ENCODE results near the gene TRIML1. TPM values are rescaled to one million over a fixed set of nuclear protein-coding genes. Genes with fewer than 3 reads are reported as not detected.

Gene TRIML1
- total RNA-seq, 2 donors from 2014 or later, result 2.2 TPM; not detected in 1

- Histone ChIP-seq H3K4me1 (replicated peaks) (no peaks in the 10 kb centered on the region), H3K4me3 (no peak overlapping the region), H3K27ac (no peak overlapping the region), H3K36me3 (no peaks in the 10 kb centered on the region), H3K9me3 (no peaks in the 10 kb centered on the region), H3K27me3 (replicated peaks; ENCODE audit: insufficient read depth) (no peaks in the 10 kb centered on the region)
- DNase-seq (ENCODE audit: low spot score), result no peak
- TF ChIP-seq, protein P1, sequence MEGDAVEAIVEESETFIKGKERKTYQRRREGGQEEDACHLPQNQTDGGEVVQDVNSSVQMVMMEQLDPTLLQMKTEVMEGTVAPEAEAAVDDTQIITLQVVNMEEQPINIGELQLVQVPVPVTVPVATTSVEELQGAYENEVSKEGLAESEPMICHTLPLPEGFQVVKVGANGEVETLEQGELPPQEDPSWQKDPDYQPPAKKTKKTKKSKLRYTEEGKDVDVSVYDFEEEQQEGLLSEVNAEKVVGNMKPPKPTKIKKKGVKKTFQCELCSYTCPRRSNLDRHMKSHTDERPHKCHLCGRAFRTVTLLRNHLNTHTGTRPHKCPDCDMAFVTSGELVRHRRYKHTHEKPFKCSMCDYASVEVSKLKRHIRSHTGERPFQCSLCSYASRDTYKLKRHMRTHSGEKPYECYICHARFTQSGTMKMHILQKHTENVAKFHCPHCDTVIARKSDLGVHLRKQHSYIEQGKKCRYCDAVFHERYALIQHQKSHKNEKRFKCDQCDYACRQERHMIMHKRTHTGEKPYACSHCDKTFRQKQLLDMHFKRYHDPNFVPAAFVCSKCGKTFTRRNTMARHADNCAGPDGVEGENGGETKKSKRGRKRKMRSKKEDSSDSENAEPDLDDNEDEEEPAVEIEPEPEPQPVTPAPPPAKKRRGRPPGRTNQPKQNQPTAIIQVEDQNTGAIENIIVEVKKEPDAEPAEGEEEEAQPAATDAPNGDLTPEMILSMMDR (IDR thresholded peaks at IDR 0.05), result no peak
- TF ChIP-seq POLR2A (IDR thresholded peaks at IDR 0.05), result no peak
- no peak for TF ChIP-seq POLR2AphosphoS5 (IDR thresholded peaks at IDR 0.05)
- intact Hi-C loops (cut with DNase I), result no loop called here
- 79% methylated on average over 9 of the region's 9 CpGs for WGBS
Measured at GRCh38 chr4:188113156-188113555, 26.1 kb upstream of the TRIML1 start.

DNA sequence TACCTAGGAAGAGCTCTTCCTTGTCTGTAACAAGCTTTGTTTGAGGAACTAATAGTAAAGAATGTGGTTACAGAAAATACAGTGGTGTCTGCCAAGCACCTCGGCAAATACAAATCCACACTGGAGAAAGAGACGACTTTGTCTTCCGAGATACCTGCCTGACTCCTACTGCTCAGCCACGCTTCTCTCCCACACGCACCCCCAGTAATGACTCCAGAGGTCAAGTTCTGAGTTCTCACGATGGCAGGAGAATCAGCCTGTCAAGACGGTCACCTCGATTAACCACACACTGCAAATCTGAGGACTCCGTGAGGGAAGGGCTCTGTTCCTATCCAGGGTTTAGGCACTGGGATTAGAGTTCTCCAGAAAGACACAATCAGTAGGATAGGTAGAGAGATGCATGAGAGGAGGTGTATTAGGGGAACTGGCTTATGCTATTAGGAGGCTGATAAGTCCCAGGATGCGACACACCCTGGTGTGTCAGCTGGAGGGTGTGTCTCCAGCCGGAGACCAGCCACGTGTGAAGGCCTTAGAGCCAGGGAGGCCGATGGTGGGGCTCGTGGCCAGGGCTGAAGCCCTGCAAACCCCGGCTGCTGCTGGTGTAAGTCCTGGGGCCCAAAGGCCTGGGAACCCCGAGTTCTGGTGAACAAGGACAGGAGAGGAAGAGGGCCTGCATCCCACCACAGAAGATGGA, 21.5 kb upstream of the TRIML1 start:
- Histone ChIP-seq H3K36me3 (no peaks in the 10 kb centered on the region), H3K9me3 (no peaks in the 10 kb centered on the region), H3K4me1 (replicated peaks) (no peaks in the 10 kb centered on the region), H3K4me3 (no peak overlapping the region), H3K27ac (no peak overlapping the region), H3K27me3 (replicated peaks; ENCODE audit: insufficient read depth) (no peaks in the 10 kb centered on the region)
- DNase-seq (ENCODE audit: low spot score), result no peak
- TF ChIP-seq, protein P1 (IDR thresholded peaks at IDR 0.05), result no peak
- no peak for TF ChIP-seq POLR2AphosphoS5 (IDR thresholded peaks at IDR 0.05)
- no peak for TF ChIP-seq POLR2A (IDR thresholded peaks at IDR 0.05)
- intact Hi-C loops (cut with DNase I), result no loop called here
- WGBS, result 64% methylated on average over 16 of the region's 16 CpGs

- Histone ChIP-seq H3K36me3 (no peaks in the 10 kb centered on the region), H3K27ac (no peak overlapping the region), H3K4me1 (replicated peaks) (no peaks in the 10 kb centered on the region), H3K27me3 (replicated peaks; ENCODE audit: insufficient read depth) (no peaks in the 10 kb centered on the region), H3K9me3 (no peaks in the 10 kb centered on the region), H3K4me3 (no peak overlapping the region)
- 67% methylated on average over 13 of the region's 13 CpGs for WGBS
- no peak for DNase-seq (ENCODE audit: low spot score)
- TF ChIP-seq POLR2A (IDR thresholded peaks at IDR 0.05) (no peak), POLR2AphosphoS5 (IDR thresholded peaks at IDR 0.05) (no peak)
- TF ChIP-seq, protein P1 (IDR thresholded peaks at IDR 0.05), result no peak
- intact Hi-C loops (cut with DNase I), result no loop called here
Measured at GRCh38 chr4:188121530-188121929, 17.7 kb upstream of the TRIML1 start.

GRCh38 chr4:188127214-188127874, 11.9 kb upstream of the TRIML1 start:
- TF ChIP-seq, protein P1 (IDR thresholded peaks at IDR 0.05), result no peak
- TF ChIP-seq POLR2A (IDR thresholded peaks at IDR 0.05) (no peak), POLR2AphosphoS5 (IDR thresholded peaks at IDR 0.05) (no peak)
- Histone ChIP-seq H3K36me3 (no peaks in the 10 kb centered on the region), H3K27ac (no peak overlapping the region), H3K9me3 (no peaks in the 10 kb centered on the region), H3K4me3 (no peak overlapping the region), H3K4me1 (replicated peaks) (no peaks in the 10 kb centered on the region), H3K27me3 (replicated peaks; ENCODE audit: insufficient read depth) (no peaks in the 10 kb centered on the region)
- intact Hi-C loops (cut with DNase I), result no loop called here
- DNase-seq (ENCODE audit: low spot score), result no peak
- WGBS, result 72% methylated on average over 5 of the region's 5 CpGs

DNA sequence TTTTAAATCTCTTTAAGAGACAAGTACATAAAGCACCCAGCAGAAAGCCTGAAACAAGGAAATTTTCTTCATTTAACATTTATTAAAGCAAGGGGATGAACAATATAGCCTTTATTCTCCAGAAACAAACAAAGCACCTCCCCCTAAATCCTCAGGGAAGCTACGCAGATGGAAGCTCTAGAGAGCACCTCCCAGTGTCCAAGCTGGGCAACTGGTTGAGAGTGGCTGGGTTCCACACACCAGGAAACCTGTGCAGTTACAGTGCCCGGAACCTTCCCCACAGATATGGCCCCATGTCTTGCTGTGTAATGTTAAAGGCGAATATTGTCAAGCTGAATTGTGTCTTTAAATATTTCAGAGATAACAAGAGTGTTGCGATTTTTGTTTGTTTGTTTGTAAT, 8.9 kb upstream of the TRIML1 start:
- DNase-seq (ENCODE audit: low spot score), result no peak
- Histone ChIP-seq H3K4me3 (no peak overlapping the region), H3K36me3 (no peaks in the 10 kb centered on the region), H3K4me1 (replicated peaks) (no peaks in the 10 kb centered on the region), H3K27ac (no peak overlapping the region), H3K9me3 (no peaks in the 10 kb centered on the region), H3K27me3 (replicated peaks; ENCODE audit: insufficient read depth) (no peaks in the 10 kb centered on the region)
- WGBS, result 82% methylated on average over 4 of the region's 4 CpGs
- intact Hi-C loops (cut with DNase I), result no loop called here
- TF ChIP-seq POLR2AphosphoS5 (IDR thresholded peaks at IDR 0.05), result no peak
- TF ChIP-seq, protein P1 (IDR thresholded peaks at IDR 0.05), result no peak
- no peak for TF ChIP-seq POLR2A (IDR thresholded peaks at IDR 0.05)
